C4-2B (cell line): ENCODE measurements around the gene TMTC2.

ENCODE experiments used
- ZFX ChIP-seq: fragments of 450-650 bp; IDR thresholded peaks from 2 replicates; pipeline ENCODE4 v1.6.1; 2017
- TF ChIP-seq, protein P1 (sequence below): fragments of 450-650 bp; conservative IDR thresholded peaks from 2 replicates; pipeline ENCODE4 v1.5.1; 2017; ENCODE audit warnings: mild to moderate bottlenecking

DNA sequence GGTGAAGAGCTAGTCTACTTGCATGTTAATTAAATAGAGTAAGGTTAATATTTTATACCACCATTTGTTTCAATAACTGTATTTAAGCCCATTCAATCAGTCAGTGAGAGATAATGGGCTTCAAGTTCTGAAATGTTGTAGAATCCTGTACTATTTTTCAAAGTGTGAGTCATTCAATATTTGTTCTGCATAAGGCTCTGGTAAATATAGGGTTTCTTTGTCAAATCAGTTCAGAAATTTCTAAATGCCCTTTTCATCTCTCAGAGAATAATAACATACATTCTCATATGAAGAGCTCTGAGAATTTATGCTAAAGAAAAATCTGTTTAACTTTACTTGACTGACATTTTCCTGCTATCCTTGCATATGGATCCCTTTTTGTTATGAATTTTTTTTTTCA, 493.3 kb downstream of the TMTC2 start:
- TF ChIP-seq, protein P1, sequence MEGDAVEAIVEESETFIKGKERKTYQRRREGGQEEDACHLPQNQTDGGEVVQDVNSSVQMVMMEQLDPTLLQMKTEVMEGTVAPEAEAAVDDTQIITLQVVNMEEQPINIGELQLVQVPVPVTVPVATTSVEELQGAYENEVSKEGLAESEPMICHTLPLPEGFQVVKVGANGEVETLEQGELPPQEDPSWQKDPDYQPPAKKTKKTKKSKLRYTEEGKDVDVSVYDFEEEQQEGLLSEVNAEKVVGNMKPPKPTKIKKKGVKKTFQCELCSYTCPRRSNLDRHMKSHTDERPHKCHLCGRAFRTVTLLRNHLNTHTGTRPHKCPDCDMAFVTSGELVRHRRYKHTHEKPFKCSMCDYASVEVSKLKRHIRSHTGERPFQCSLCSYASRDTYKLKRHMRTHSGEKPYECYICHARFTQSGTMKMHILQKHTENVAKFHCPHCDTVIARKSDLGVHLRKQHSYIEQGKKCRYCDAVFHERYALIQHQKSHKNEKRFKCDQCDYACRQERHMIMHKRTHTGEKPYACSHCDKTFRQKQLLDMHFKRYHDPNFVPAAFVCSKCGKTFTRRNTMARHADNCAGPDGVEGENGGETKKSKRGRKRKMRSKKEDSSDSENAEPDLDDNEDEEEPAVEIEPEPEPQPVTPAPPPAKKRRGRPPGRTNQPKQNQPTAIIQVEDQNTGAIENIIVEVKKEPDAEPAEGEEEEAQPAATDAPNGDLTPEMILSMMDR = no peak
- TF ChIP-seq ZFX = no peak
